Muscle layer of colon (tissue), 2 donors: Measurements from ENCODE around the gene SLC12A4.

ENCODE experiments used
- H3K27ac ChIP-seq: one replicate; pipeline ENCODE4 v1.7.0; 2013; ENCODE audit warnings: low read depth, mild to moderate bottlenecking, low read length, moderate library complexity
- H3K27me3 ChIP-seq, 2 donors: one replicate each; pipeline ENCODE4 v1.7.0; 2013; ENCODE audit warnings: low read length in 2 of 2, mild to moderate bottlenecking in 2 of 2; ENCODE audit not compliant: insufficient read depth in 2 of 2, control insufficient read depth in 1 of 2
- H3K36me3 ChIP-seq: one replicate; pipeline ENCODE4 v1.7.0; 2013; ENCODE audit warnings: mild to moderate bottlenecking, low read length; ENCODE audit not compliant: insufficient read depth
- H3K4me1 ChIP-seq: one replicate; pipeline ENCODE4 v1.7.0; 2013; ENCODE audit warnings: mild to moderate bottlenecking, low read length; ENCODE audit not compliant: insufficient read depth
- H3K4me3 ChIP-seq, 2 donors: one replicate each; pipeline ENCODE4 v1.7.0; 2013; ENCODE audit warnings: low read length in 2 of 2, low read depth in 1 of 2, mild to moderate bottlenecking in 1 of 2, moderate library complexity in 1 of 2
- H3K9ac ChIP-seq: one replicate; pipeline ENCODE4 v1.7.0; 2013; ENCODE audit warnings: low read length
- H3K9me3 ChIP-seq: one replicate; pipeline ENCODE4 v1.7.0; 2013; ENCODE audit warnings: mild to moderate bottlenecking, low read length
- donor health status: abdominal sarcoma.
- donor health status: Adenocarcinoma of cecum.

The SLC12A4 gene

DNA sequence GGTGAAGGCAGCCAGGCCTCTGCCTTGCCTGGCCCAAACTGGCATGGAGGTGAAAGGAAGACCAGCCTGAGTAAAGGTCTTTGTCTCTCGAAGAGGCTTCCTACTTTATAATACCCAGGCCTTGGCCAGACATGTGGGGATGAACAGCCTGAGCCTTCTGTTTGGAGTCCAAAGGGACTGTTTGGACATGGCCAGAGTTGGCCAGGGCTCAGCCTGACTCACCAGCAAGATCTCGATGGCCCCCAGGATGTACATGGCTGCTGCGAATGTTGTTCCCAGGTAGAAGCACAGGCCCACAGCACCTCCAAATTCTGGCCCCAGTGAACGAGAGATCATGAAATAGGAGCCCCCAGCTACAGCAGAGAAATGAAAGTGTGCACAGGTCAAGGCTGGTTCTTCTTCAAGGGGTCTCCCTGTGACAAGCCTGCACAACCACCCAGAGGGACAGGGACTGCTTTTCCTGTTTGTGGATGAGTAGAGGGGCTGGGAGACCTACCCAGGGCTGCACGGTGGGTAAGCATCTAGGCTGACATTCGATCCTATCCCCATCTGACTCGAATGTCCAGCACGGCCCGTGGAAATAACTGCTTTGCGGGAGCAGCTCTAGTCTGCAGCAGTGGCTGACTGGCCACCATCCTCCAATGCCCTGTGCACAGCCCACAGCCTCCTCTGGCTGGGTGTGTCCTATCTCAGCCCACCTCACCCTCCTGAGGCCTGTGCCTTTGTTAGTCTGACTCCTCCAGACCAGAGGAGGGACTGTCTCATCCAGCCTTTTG, 13.8 kb downstream of the SLC12A4 start:
- Histone ChIP-seq H3K9me3 (no peaks in the 10 kb centered on the region), H3K9ac (no peak overlapping the region), H3K36me3 (peaks cover 72% of the 10 kb centered on the region), H3K27me3 (no peaks in the 10 kb centered on the region), H3K4me1 (peaks cover 23% of the 10 kb centered on the region), H3K4me3 (no peak overlapping the region), H3K27ac (no peak overlapping the region)

DNA sequence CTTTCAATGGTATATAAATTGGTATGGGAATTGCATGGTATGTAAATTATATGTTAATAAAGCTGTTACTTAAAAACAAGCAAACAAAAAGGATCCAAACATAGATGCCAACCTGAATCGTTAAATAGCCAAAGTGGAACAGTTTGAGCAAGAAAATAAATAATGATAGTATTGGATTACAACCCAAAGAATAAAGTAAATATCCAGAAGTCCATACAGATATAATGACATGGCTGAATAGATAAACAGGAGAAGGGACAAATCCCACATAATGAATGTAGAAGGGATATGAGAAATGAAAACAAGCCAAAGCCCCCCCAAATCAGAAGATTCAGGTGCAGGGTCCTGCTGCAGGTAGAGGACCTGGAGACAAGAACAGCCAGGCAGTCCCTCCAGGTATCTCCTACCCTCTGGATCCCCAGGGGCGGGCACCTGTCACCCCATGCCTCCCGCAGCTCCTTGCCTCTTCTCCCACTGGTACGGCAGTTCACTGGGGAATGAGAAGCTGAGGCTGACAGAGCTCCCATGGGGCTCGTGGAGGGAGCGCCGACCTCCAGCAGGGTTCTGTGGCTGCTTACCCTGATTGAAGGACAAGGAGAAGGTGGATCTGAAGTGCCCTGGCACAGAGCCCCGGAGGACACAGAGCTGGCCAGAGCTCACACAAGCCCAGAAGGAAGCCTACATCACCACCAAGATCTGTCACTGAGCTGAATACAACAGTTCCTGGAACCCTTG, 14.6 kb downstream of the SLC12A4 start:
- no peaks in the 10 kb centered on the region for H3K9me3 ChIP-seq
- no peaks in the 10 kb centered on the region for H3K27me3 ChIP-seq
- peaks cover 71% of the 10 kb centered on the region for H3K36me3 ChIP-seq
- H3K9ac ChIP-seq, result no peak overlapping the region
- peaks cover 15% of the 10 kb centered on the region for H3K4me1 ChIP-seq
- no peak overlapping the region for H3K27ac ChIP-seq
- H3K4me3 ChIP-seq, result no peak overlapping the region

DNA sequence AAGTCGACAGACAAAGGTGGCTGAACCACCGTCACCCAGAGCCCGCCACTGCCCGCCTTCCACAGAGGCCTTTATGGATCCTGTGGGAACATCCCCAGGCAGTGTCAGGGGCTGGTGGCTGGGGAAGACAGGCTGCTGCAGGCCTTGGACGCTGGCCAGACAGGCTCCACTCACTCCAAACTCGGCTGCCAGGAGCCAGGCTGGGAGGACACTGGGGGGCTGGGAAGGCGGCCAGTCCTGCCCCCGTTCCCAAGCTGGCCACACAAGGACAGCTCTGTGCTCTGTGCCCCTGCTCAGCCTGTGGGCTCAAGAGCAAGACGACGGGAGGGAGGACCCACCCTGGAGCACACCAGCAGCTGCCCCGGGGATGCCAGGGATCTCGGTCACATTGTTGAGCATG, 17.0 kb downstream of the SLC12A4 start:
- Histone ChIP-seq H3K4me1 (peaks cover 13% of the 10 kb centered on the region), H3K27me3 (no peaks in the 10 kb centered on the region), H3K4me3 (no peak overlapping the region), H3K36me3 (peaks cover 80% of the 10 kb centered on the region), H3K27ac (peak overlapping the region; percentile 24), H3K9me3 (no peaks in the 10 kb centered on the region), H3K9ac (no peak overlapping the region)

GRCh38 chr16:67950335-67950843, 18.0 kb downstream of the SLC12A4 start:
- H3K27ac ChIP-seq, result no peak overlapping the region
- H3K4me1 ChIP-seq, result peaks cover 14% of the 10 kb centered on the region
- H3K36me3 ChIP-seq, result peaks cover 90% of the 10 kb centered on the region

DNA sequence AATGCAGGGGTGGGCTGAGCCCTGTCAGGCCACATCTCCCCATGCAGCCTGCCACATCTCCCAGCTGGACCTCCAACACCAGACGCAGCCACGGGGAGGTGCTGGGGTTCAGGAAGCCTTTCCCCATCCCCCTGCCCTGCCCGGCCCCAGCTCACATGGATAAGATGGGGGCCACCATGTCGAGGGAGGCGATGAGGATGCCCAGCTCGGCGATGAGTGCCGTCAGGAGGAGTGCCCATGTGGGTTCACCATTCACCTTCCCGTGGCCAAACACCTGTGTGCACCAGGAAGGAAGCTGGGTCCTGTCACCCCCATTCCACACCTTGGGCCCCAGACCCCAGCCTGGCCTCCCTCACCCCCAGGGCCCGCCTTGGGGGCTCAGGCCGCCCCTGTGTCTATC, 18.8 kb downstream of the SLC12A4 start:
- Histone ChIP-seq H3K9me3 (no peaks in the 10 kb centered on the region), H3K27ac (no peak overlapping the region), H3K4me3 (no peak overlapping the region), H3K36me3 (peaks cover 90% of the 10 kb centered on the region), H3K9ac (no peak overlapping the region), H3K27me3 (no peaks in the 10 kb centered on the region), H3K4me1 (peaks cover 22% of the 10 kb centered on the region)

More at GRCh38 chr16:67950335-67950843, 18.0 kb downstream of the SLC12A4 start:
- H3K27me3 ChIP-seq, result no peaks in the 10 kb centered on the region
- no peak overlapping the region for H3K4me3 ChIP-seq
- no peak overlapping the region for H3K9ac ChIP-seq
- no peaks in the 10 kb centered on the region for H3K9me3 ChIP-seq

DNA sequence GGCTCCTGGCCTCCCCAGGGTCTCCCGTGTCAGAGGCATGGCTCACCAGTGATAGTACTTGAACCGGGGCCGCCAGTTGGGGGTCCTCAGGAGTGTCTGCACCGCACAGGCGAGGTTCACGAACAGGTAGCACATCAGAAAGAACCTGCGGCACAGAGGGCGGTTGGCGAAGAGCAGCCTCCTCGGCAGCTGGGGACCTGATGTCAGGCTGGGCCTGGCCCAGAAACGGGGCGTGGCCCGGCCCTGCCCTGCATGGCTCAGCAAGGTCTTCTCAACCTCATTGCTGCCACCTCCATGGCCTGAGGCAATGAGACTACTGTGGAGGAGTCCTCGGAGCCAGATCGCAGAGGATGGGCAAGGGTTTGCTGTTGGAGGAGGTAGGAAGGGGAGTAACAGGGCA, 20.4 kb downstream of the SLC12A4 start:
- no peaks in the 10 kb centered on the region for H3K27me3 ChIP-seq
- peaks cover 85% of the 10 kb centered on the region for H3K36me3 ChIP-seq
- no peaks in the 10 kb centered on the region for H3K9me3 ChIP-seq
- H3K4me1 ChIP-seq, result peaks cover 38% of the 10 kb centered on the region
- no peak overlapping the region for H3K27ac ChIP-seq
- no peak overlapping the region for H3K9ac ChIP-seq
- H3K4me3 ChIP-seq, result no peak overlapping the region

DNA sequence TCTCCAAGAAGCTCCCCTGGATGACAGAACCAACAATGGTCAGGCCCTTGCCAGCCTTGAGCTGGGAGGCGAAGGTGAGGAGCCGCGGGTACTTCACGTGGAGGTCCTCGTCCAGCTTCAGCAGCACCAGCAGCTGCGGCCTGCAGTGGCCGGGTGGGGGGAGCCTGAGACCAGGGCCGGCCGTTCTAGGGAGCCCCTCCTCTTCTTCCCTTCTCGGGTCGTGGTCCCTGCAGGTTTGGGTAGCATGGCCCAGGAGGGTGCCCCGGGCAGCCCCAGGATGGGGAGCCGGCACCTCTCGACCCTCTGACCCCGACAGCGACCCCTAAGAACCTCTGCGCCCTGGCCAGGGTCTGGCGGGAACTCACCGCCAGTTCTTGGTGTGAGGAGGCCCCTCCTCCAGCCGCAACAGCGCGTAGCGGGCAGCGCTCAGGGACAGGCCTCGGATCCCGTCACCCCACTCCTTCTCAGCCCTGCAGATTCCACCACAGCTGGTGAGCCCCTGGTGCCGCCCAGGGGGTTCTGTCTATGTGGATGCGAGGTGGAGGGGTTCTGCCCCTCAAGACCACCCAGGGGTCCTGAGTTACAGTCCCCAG, 21.4 kb downstream of the SLC12A4 start:
- no peak overlapping the region for H3K9ac ChIP-seq
- no peaks in the 10 kb centered on the region for H3K9me3 ChIP-seq
- peaks cover 42% of the 10 kb centered on the region for H3K4me1 ChIP-seq
- H3K36me3 ChIP-seq, result peaks cover 85% of the 10 kb centered on the region
- H3K27me3 ChIP-seq, result no peaks in the 10 kb centered on the region
- no peak overlapping the region for H3K27ac ChIP-seq
- no peak overlapping the region for H3K4me3 ChIP-seq

DNA sequence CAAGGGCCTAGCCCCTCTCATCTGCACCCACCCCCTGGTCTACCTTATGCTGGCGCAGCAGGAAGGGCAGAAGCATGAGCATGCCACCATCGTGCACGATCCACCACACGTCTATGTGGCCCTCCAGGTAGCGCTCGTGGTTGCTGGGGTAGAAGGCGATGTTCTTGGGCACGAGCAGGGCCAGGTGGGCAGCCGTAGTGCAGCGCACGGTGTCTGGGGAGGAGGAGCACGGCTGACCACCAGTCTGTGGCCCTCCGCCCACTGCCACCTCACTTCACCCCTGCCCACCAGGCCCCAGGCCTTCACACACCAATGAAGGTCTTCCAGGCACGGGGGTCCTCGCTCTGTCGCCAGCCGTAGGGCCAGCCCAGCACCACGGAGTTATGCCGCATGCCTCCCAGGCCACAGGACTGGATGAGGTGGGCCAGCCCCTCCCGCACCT, 22.3 kb downstream of the SLC12A4 start:
- Histone ChIP-seq H3K27me3 (no peaks in the 10 kb centered on the region), H3K9ac (no peak overlapping the region), H3K4me1 (peaks cover 33% of the 10 kb centered on the region), H3K9me3 (no peaks in the 10 kb centered on the region), H3K27ac (no peak overlapping the region), H3K36me3 (peaks cover 75% of the 10 kb centered on the region), H3K4me3 (no peak overlapping the region)

GRCh38 chr16:67945392-67945933, 23.0 kb downstream of the SLC12A4 start:
- H3K9me3 ChIP-seq, result no peaks in the 10 kb centered on the region
- H3K4me3 ChIP-seq, result no peak overlapping the region
- no peak overlapping the region for H3K27ac ChIP-seq

DNA sequence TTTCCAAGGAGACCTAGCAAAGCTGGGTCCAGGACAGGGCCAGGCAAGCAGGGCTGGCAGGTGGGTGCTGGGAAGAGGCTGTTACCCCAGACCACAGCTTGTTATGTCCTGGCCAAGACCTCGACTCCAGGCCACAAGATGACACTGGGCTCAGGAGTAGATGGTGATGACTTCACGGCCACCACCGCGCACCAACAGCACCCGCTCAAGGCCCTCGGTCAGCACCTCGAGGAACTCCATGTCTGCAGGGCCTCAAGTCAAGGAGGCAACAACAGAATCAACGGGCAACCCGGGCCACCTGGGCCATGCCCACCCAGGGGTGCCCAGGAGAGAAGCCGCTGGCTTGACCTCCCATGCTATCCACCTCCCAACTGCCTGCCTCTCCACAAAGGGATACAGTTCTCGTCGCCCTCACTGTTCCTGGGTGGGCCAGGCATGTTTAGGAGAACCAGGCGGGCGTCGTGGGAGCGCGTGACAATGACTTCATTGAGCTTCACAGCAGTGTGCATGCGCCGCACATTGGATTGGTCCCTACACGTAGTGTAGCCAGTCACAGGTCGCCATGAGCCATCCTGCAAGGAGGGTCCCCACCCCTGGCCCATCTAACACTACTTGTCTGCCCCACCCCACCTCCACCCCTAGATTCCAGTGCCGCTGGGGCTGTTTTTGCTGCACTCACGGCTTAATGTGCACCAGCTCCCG, 23.6 kb downstream of the SLC12A4 start:
- H3K9me3 ChIP-seq, result no peaks in the 10 kb centered on the region
- peaks cover 31% of the 10 kb centered on the region for H3K4me1 ChIP-seq
- peak overlapping the region; percentile 53 for H3K9ac ChIP-seq
- no peak overlapping the region for H3K4me3 ChIP-seq
- no peaks in the 10 kb centered on the region for H3K27me3 ChIP-seq
- peaks cover 68% of the 10 kb centered on the region for H3K36me3 ChIP-seq
- H3K27ac ChIP-seq, result peak overlapping the region; percentile 79

More at GRCh38 chr16:67945392-67945933, 23.0 kb downstream of the SLC12A4 start:
- Histone ChIP-seq H3K4me1 (peaks cover 31% of the 10 kb centered on the region), H3K36me3 (peaks cover 69% of the 10 kb centered on the region), H3K9ac (no peak overlapping the region), H3K27me3 (no peaks in the 10 kb centered on the region)
